NCI-H187 treated with DMSO at 0.1 percent for 48 hours (cell line): ENCODE results near the gene LRCOL1.
"Not testable (repeated sequence)": the region's sequence is repeated elsewhere in the genome, so short reads cannot be mapped to it uniquely, and the experiment has no call there.

ENCODE experiments used
- DNase-seq: peaks from one replicate; lab custom pipeline; 2025; lab: John Stamatoyannopoulos, UW

Gene LRCOL1

DNA sequence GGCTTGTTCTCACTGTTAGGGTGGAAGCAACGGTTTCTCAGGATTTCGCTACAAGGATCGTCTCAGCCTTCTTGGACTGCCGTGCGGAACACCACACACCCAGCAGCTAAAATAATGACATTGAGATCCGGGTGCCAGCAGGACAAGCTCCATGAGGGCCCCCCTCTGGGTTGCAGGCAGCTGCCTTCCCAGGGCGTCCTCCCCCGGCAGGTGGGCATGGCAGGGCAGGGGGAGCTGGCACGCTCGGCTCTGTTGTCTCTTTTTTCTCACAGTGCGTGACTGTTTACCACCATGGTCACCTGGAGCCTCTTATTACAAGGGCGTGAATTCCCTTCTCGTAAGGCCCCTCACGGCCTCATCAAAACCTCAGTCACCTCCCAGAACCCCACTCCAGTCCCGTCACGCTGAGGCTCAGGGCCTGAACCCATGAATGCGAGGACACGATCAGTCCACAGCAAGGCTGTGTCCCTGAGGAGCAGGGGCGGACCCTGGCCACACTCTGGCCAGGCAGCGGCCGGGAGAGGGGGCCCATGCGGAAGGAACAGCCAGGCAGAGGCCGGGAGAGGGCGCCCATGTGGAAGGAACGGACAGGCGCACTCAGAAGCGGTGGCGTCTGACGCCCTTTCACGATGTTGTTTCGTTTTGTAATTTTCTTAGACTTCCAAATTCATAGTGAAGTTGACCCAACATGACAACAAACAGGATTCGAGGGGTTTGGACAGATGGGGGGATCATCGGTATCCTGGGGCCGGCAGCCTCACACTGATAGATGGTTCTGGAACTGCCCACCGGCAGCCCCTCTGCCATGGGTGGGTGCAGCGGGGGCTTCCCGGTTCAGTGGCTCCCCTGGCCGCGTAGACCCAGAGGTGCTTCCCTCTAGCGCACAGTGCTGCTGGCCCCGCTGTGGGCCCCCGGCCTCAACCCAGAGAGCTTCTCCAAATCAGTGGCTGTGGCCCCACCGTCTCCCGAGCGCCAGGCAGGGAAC is 10.0 kb downstream of the LRCOL1 start:
- peak; percentile 31 for DNase-seq

DNA sequence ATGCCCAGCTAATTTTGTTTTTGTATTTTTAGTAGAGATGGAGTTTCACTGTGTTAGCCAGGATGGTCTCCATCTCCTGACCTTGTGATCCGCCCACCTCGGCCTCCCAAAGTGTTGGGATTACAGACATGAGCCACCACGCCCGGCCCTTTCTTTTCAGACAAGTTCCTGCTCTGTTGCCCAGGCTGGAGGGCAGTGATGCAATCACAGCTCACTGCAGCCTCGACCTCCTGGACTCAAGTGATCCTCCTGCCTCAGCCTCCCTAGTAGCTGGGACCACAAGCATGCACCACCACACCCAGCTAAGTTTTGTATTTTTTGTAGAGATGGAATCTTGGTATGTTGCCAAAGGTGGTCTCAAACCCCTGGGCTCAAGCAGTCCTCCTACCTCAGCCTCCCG is 10.9 kb downstream of the LRCOL1 start:
- not testable (repeated sequence) for DNase-seq

DNA sequence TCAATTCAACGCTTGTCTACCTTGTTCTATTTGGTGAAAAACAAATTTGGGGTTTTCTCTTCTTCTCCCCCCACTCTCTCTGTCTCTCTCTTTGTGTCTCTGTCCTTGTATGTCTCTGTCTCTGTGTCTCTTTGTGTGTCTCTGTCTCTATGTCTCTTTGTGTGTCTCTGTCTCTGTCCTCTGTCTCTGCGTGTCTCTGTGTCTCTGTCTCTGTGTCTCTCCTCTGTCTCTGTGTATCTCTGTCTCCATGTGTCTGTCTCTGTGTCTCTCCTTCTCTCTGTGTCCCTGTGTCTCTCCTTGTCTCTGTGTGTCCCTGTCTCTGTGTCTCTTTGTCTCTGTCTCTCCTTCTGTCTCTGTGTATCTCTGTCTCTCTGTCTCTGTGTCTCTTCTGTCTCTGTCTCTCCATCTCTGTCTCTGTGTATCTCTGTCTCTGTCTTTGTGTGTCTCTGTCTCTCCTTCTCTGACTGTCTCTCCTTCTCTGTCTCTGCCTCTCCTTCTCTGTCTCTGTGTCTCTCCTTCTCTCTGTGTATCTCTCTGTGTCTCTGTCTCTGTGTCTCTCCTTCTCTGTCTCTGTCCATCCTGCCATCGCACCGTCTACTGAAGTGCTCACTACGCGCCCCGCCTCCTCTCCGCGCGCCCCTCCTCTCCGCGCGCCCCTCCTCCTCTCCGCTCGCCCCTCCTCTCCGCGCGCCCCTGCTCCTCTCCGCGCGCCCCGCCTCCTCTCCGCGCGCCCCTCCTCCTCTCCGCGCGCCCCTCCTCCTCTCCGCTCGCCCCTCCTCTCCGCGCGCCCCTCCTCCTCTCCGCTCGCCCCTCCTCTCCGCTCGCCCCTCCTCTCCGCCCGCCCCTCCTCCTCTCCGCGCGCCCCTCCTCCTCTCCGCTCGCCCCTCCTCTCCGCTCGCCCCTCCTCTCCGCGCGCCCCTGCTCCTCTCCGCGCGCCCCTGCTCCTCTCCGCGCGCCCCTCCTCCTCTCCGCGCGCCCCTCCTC is 12.8 kb downstream of the LRCOL1 start:
- no peak for DNase-seq

DNA sequence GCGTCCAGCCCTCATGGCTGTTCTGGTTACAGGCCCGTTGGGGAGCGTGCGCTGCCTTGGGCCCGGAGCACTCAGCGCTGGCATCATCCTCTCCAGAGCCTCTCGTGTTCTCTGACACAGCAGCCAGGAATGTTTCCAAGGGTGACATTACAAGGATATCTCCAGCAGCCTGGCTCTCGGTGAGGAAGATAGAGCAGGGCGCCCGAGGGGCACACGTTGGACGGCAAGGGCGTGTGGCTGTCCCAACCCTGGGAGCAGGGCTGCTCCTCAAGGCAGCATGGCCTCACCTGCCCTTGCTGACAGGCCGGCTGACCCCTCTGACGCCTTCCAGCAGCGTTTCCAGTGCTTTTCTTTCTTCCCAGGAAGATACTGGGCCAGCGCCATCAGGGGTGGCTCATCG is 14.4 kb downstream of the LRCOL1 start:
- DNase-seq: no peak

DNA sequence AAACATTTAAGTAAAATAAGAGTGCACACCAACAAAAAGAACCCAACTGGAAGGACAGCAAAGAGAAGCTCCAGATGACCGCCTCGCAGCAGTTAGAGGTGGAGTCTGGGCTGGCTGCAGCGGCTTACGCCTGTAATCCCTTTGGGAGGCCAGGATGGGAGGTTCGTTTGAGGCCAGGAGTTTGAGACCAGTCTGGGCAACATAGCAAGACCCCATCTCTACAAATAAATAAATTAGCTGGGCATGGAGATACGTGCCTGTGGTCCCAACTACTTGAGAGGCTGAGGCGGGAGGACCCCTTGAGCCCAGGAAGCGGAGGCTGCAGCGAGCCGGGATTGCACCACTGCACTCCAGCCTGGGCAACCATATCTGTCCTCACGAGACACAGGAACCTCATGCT is 15.2 kb downstream of the LRCOL1 start:
- no peak for DNase-seq

DNA sequence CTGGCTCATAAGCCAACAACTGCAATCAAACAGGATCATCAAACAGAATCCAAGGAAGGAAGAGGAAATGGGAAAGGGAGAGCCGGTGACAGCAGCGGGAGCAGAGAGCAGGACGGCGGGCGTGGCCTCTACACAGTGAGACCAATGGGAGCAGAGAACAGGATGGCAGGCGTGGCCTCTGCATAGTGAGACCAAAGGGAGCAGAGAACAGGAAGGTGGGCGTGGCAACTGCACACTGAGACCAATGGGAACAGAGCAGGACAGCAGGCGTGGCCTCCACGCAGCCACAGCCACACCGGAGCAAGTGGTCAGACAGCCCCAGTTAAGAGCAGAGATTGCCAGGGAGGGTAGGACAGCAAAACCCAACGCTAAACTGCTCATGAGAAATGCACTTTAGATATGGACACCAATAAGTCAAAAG is 16.4 kb downstream of the LRCOL1 start:
- DNase-seq: peak; percentile 99

DNA sequence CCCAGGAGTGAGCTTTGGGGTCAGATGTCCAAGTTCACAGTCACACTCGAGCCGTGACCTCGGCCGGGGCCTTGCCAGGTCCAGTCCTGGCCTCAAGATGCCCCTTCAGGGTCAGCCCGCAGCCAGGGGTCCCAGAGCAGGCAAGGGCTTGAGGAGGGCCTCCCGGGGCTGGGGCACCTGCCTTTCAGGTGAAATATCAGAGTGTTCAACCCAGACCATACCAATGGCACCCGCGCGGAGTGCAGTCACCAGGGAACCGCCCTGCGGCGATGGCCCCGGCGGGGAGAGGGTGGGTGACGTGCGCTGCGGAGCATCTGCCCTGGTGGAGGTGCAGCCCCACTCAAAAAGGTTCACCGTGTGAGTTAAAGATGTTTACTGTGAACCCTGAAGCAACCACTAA is 16.9 kb downstream of the LRCOL1 start:
- DNase-seq: no peak

DNA sequence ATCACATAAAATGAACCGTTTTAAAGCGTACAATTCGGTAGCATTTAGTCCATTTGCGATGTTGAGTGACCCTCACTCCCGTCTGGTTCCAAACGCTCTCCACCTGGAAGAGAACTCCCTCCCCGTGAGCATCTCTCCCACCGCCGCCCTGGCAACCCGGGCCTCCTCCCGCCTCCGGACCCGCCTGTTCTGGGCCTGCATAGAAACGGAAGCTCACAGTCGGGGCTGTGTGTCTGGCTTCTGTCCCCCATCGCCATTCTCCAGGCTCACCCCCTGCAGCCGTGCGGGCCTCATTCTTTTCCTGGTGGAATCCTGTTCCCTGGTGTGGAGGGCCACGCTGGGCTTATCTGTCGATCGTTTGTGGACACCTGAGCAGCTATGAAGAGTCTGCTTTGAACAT is 17.3 kb downstream of the LRCOL1 start:
- DNase-seq: no peak

DNA sequence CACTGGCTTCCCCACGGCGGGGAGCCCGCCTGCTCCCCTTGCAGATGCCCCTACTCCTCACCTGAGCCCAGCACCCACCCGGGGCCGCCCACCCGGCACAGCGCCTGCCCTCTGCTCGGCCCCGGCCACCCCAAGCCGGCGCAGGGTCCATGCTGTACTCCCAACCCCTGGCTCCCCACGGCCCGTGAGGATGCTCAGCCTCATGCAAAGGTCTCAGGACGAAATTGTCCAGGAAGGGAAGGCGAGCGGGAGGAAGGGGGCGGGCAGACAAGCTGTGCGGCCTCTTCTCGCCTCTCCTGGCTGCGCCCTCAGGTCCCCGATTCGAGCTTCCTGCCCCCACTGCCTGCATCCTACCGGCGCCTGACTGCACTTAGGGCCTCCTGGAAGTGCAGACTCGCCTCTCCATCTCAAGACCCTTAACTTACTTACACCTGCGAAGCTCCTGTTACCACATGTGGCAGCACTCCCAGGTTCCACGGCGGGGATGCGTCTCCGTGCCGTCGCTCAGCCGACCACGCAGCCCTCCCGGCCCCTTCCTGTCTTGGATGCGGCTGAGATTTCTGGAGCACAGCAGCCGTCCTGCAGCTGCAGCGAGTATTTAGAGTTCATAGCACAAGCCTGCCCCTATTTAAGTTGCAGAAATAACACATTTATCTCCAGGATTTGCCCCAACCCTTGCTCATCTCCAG is 18.0 kb downstream of the LRCOL1 start:
- no peak for DNase-seq

DNA sequence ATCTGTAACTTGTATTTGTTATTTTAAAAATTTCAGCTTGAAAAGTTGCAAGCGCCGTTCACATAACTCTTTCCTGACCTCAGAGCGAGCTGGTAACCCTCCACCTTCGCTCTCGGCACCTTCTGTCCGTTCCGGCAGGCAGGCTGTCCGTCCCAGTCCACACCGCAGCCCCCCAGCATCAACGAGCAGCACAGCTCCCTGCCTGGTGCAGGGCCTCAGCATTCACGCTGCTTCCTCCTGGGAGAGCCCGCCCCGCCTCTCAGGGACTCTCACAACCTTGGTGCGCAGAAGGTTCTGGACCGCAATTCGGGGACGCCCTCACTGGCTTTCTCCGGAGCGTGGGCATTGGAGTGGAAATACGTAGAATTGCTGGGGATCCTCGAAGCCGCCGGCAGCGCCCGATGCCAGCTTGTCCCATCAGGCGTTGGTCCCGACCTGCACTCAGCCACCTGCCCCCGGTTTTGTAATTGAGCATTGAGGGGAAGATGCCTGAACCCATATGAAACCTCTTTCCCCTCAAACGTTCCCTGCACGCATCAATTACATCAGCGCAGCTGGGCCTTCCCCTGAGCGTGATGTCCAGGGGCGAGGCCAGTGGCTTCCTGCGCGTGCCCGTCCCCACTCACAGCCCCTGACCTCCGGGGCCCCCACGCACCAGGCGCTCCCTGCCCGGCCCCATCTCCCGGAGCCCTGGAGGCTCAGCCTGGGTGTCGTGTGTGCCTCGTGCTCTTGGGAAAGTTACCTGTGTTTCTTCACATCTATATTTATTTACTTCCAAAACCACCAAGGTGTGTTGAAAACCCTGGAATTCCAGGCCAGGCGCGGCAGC is 19.1 kb downstream of the LRCOL1 start:
- no peak for DNase-seq

DNA sequence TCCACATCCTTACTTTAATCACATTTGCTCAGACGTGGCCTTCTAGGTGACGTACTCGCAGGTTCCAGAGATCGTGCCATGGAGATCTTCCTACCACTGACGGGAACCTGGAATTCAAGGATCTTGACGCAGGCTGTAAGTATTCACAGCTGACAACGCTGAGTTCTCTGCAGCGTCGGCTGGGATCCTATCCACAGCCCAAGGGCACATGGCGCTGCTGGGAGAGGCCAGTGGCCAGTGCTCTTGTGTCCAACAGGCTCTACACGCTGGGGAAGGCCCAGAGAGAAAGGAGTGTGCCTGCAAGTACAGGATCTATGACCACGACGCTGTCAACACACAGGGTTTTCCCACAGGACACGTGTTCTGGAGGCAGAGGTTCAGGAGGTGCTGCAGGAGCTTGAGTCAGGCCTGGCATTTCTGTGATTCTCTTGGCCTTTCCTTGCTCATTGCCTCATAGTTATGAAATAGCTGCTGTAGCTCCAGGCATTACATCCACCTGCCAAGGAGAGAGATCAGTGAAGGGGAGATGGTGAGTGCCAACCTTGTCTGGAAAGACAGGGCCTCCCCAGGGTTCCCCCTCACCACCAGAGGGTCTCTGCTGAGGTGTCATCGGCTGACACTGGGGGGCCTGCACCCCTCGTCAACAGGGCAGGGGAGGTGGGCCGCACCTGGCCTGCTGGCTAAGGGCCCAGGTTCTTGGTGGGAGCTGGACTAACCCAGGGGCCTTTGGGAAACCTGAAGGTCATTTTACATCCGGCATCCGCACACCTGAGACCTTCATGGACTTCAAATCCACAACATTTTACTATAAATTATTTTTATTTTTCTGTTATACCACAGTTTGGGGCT is 21.3 kb downstream of the LRCOL1 start:
- no peak for DNase-seq

DNA sequence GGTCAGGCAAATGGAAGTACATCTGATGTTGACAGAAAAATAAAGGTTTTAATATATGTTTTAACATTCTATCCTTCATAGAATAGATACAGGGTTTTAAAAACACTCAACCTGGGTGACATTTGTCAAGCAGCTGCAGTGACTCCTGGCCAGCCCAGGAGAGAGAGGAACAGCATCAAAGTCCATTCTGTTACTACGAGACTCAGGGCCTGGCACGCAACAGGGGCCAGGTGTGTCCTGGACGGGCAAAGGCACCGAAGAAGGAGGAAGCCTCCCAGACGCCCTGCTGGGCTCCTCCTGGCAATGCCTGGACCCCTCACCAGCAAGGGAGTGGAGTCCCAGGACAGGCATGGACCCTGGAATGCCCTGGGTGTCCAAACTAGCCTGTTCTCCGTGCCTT is 22.1 kb downstream of the LRCOL1 start:
- DNase-seq: no peak

DNA sequence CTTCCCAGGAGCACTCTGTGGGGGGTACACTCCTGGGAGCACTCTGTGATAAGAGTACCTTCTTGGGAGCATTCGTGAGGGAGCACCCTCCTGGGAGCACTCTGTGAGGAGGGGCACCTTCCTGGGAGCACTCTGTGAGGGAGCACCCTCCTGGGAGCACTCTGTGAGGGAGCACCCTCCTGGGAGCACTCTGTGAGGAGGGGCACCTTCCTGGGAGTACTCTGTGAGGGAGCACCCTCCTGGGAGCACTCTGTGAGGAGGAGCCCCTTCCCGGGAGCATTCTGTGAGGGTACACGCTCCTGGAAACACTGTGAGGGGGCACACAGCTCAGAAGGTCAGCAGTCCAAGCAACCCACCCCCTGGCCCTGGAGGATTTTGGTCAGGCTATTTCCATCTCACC is 22.6 kb downstream of the LRCOL1 start:
- no peak for DNase-seq

DNA sequence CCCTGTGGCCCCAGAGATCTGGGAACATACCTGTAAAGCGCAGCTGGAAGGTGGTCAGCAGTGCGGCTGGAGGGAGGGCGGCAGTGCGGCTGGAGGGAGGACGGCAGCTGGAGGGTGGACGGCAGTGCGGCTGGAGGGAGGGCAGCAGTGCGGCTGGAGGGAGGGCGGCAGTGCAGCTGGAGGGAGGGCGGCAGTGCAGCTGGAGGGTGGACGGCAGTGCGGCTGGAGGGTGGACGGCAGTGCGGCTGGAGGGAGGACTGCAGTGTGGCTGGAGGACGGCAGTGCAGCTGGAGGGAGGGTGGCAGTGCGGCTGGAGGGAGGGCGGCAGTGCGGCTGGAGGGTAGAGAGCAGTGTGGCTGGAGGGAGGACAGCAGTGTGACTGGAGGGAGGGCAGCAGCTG is 23.5 kb downstream of the LRCOL1 start:
- no peak for DNase-seq

DNA sequence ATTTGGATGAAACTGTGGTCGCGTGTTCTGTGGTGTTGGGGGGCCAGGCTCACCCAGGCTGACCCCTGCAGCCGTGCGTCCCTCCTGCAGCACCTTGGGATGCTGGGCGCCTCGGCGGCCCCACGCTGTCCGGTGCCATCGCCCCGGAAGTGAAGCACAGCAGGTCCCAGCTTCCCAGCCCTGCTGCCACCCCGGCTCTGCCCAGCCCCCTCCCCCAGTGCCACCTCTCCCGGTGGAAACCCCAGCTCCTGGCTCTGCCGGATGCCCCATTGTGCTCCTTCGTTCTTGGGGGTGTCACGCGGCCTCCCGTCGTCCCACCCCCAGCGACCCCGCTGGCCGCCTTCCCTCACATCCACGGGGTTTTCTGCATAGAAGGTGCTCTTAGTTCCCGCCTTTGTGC is 25.2 kb downstream of the LRCOL1 start:
- no peak for DNase-seq

DNA sequence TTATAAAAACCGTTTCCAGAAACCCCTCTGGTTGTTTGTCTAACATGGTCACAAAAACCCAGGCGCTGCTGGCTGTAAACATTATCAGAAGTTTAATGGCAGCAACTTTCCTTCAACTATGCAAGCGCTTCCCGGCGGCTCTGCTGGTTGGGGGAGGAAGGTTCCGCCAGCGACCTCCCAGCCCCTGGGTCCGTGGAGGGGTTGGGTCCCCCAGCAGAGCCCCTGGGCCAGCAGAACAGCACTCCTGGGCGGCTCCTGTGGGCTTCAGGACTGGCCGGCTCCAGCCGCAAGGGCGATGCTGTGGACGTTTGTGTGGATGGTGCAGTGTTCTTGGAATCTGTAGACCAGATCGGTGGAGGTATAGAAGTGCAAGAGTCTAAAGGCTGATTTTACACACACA is 26.0 kb downstream of the LRCOL1 start:
- DNase-seq: no peak

DNA sequence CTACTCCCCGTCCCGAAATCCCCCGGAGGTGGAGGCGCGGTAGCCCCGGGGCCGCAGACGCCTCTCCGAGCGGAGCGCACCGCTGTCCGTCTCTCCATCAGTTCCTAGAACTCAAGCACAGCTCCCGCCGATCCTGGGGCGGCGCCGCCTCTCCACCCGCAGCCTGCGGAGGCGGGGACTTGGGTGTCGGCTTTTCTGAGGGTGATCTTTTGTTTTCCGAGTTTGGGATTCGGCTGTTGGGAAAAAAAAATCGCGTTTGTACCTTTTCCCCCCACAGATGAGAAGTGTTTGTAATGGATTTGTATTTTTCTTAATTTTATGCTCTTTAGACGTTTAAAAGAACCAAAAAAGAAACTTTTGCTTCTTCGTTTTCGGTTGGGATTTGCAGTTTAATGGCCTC is 26.6 kb downstream of the LRCOL1 start:
- no peak for DNase-seq

DNA sequence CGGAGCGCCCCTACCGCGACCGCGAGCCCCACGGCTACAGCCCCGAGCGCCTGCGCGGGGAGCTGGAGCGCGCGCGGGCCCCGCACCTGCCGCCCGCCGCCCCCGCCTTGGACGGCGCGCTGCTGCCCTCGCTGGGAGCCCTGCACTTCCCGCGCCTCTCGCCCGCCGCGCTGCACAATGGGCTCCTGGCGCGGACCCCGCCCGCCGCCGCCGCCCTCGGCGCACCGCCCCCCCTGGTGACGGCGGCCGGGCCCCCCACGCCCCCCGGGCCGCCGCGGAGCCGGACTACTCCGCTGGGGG is 27.0 kb downstream of the LRCOL1 start:
- no peak for DNase-seq

DNA sequence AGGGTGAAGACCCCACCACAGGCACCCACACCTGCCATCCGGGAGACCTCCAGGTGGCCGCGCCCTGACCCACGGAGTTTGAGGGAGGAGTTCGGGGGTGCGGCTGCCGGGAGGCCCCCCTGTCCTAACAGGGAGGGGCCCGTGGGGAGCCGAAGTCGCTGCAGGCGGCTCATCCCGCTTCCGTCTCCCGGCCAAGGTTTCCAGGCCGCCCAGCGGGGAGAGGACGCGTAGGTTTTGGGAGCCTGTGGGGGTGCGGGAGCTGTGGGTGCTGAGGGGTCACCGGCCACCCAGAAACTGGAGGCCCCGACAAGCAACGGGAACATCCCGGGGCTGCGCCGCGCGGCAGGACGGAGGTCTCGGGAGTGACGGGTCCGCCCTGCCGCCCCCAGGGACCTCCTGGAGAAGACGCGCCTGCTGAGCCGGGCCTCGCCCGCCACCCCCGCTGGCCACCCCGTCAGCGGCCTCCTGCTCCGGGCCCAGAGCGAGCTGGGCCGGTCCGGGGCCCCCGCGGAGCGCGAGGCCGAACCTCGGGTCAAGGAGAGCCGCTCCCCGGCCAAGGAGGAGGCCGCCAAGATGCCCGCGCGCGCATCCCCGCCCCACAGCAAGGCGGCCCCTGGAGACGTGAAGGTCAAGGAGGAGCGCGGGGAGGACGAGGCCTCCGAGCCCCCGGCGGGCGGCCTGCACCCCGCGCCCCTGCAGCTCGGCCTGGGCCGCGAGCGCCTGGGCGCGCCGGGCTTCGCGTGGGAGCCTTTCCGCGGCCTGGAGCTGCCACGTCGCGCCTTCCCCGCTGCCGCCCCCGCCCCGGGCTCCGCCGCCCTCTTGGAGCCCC is 27.6 kb downstream of the LRCOL1 start:
- no peak for DNase-seq

DNA sequence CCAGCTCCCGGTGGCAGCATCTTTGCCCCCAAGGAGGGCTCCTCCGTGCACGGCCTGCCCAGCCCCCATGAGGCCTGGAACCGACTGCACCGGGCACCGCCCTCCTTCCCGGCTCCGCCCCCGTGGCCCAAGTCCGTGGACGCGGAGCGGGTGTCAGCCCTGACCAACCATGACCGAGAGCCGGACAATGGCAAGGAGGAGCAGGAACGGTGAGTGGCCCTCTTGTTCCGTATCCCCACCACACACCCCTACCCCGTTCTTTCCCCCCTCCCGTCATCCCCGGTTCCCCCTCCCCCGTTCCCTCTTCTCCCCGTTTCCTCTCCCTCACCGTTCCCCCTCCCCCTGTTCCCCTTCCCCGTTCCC is 28.3 kb downstream of the LRCOL1 start:
- DNase-seq: no peak
